K562 (cell line): ENCODE data around the gene FOXL2NB. TPM values are rescaled to one million over a fixed set of nuclear protein-coding genes. Genes with fewer than 3 reads are reported as not detected.

Experiments used
- ATAC-seq: fragments of 200-7000 bp; cut with Tn5 transposase; 3 replicates; pipeline ENCODE4 v1.9.1; 2020; ENCODE audit warnings: moderate library complexity
- BruUV-seq: library from RNA; stranded (reverse); fragments of 400-500 nt; replicated peaks from 2 replicates; lab custom pipeline; 2021; lab: Mats Ljungman, UMichigan
- CTCF ChIA-PET: fragments of 300-600 bp; formaldehyde crosslinking; extraction: SDS; loops from one replicate; lab custom pipeline; 2021; ENCODE audit warnings: low intra/inter-chr PET ratio; lab: Yijun Ruan, JAX
- POLR2A ChIA-PET: fragments of 300-600, 350-650 bp; sonication (Branson Sonifier 250); formaldehyde crosslinking; extraction: SDS; loops from one replicate; lab custom pipeline; 2021; ENCODE audit warnings: antibody characterized with exemption, inconsistent platforms; lab: Yijun Ruan, JAX
- DNase-seq, 4 experiments: peaks; one replicate each; pipeline versions ENCODE4 v3.0.0 to v3.0.0-alpha.2; 2011 to 2018; ENCODE audit warnings: low spot score in 3 of 4, mixed read lengths in 3 of 4; ENCODE audit errors: extremely low read depth in 1 of 4
- FAIRE-seq: peaks from 2 replicates; lab custom pipeline; 2011; peaks lifted over from hg19 to GRCh38; lab: Jason Lieb, UNC
- H2AFZ ChIP-seq: 2 replicates; pipeline ENCODE4 v1.6.0; 2011; ENCODE audit warnings: low read depth, low read length, control low read depth, inconsistent platforms
- H3K27ac ChIP-seq: fragments of 200-600 bp; 3 replicates; pipeline ENCODE4 v1.8.0; 2011; ENCODE audit warnings: low read depth, mild to moderate bottlenecking, control low read depth, inconsistent platforms, low read length, moderate library complexity, mixed read lengths; ENCODE audit errors: extremely low read depth
- H3K27me3 ChIP-seq, 2 experiments: fragments of 300-600 bp in 1 of 2; 2 replicates in 1 of 2; 3 replicates in 1 of 2; pipeline versions ENCODE4 v1.6.0 to v1.8.0; 2011; ENCODE audit warnings: inconsistent platforms in 2 of 2, low read length in 2 of 2, mild to moderate bottlenecking in 1 of 2, mixed read lengths in 1 of 2, moderate library complexity in 1 of 2; ENCODE audit not compliant: control insufficient read depth in 2 of 2, insufficient read depth in 2 of 2
- H3K36me3 ChIP-seq: fragments of 300-600 bp; 3 replicates; pipeline ENCODE4 v1.8.0; 2011; ENCODE audit warnings: mild to moderate bottlenecking, low read length, inconsistent platforms; ENCODE audit not compliant: control insufficient read depth, insufficient read depth
- H3K4me1 ChIP-seq, 2 experiments: fragments of 200-600 bp in 1 of 2; replicated peaks in 1 of 2; 2 replicates in 1 of 2; 3 replicates in 1 of 2; pipeline versions ENCODE4 v1.5.1 to v1.8.0; 2011; ENCODE audit warnings: inconsistent platforms in 2 of 2, low read length in 2 of 2, mild to moderate bottlenecking in 1 of 2, mixed read lengths in 1 of 2, moderate library complexity in 1 of 2; ENCODE audit not compliant: control insufficient read depth in 2 of 2, insufficient read depth in 2 of 2
- H3K4me2 ChIP-seq: 2 replicates; pipeline ENCODE4 v1.6.1; 2011; ENCODE audit warnings: low read length, control low read depth, inconsistent platforms, mixed read lengths; ENCODE audit not compliant: insufficient read depth
- H3K4me3 ChIP-seq: fragments of 200-600 bp; sonication (generic), shearing (Covaris generic); 2 replicates; pipeline ENCODE4 v1.5.1; 2016; ENCODE audit warnings: control low read depth, inconsistent platforms
- H3K79me2 ChIP-seq: fragments of 200-600 bp; 3 replicates; pipeline ENCODE4 v1.8.0; 2011; ENCODE audit warnings: low read length, inconsistent platforms; ENCODE audit not compliant: control insufficient read depth, insufficient read depth
- H3K9ac ChIP-seq, 2 experiments: 2 replicates each; pipeline versions ENCODE4 v1.6.0 to v1.6.1; 2011; ENCODE audit warnings: low read depth in 2 of 2, low read length in 2 of 2, control low read depth in 1 of 2, inconsistent platforms in 1 of 2, mild to moderate bottlenecking in 1 of 2, mixed read lengths in 1 of 2; ENCODE audit not compliant: insufficient read depth in 1 of 2
- H3K9me1 ChIP-seq: one replicate; pipeline ENCODE4 v1.6.0; 2011; ENCODE audit warnings: inconsistent platforms, mild to moderate bottlenecking, low read length, moderate library complexity; ENCODE audit not compliant: control insufficient read depth, insufficient read depth
- H3K9me3 ChIP-seq: replicated peaks from 2 replicates; pipeline ENCODE4 v1.5.1; 2011; ENCODE audit warnings: low read depth, low read length, inconsistent platforms; ENCODE audit not compliant: control insufficient read depth, insufficient read depth
- H4K20me1 ChIP-seq: replicated peaks from 2 replicates; pipeline ENCODE4 v1.6.1; 2011; ENCODE audit warnings: low read length, inconsistent platforms, mixed read lengths; ENCODE audit not compliant: control insufficient read depth, insufficient read depth
- WGBS: fragments of 100-300 bp; shearing (Covaris generic); methylation state at CpG from one replicate; pipeline ENCODE4 v1.1.6; 2016; ENCODE audit warnings: low coverage, mixed read lengths; ENCODE audit not compliant: insufficient coverage; ENCODE audit errors: missing lambda C conversion rate; 5-methylcytosine and 5-hydroxymethylcytosine counted together
- in situ Hi-C: fragments of 300-500 bp; cut with MboI; formaldehyde crosslinking; loops from 4 replicates; pipeline ENCODE4 v1.15.0; 2018; ENCODE audit warnings: inconsistent platforms, mixed read lengths
- intact Hi-C: fragments of 100-400 bp; cut with micrococcal nuclease; formaldehyde crosslinking; loops from 2 replicates; pipeline ENCODE4 v1.14.2; 2022
- polyA plus RNA-seq, 8 experiments: library from polyadenylated mRNA; depleted of rRNA in 4 of 8; stranded (reverse) in 5 of 8; unstranded in 3 of 8; fragments of >200 nt; fragmentation: Nextera tagmentation in 2 of 8; fragmentation: Illumina TruSeq in 1 of 8; extraction: Ambion mirVana in 2 of 8; extraction: Trizol in 1 of 8; gene quantifications; 2 replicates each; pipeline versions ENCODE4 v1.2.1 to v1.2.3, GENCODE V29; 2011 to 2014; ENCODE audit warnings: inconsistent platforms in 1 of 8, missing spikeins in 1 of 8
- total RNA-seq, 7 experiments: library from RNA; depleted of rRNA in 6 of 7; stranded (reverse); fragments of >200 nt in 6 of 7; fragmentation: Illumina TruSeq in 2 of 7; extraction: Trizol in 2 of 7; gene quantifications; 2 replicates each; pipeline versions ENCODE4 v1.2.1 to v1.2.3, GENCODE V29; 2011 to 2021; ENCODE audit warnings: low replicate concordance in 1 of 7
- TF ChIP-seq, protein P1 (sequence below): fragments of 450-650 bp; formaldehyde crosslinking; IDR thresholded peaks from 2 replicates; pipeline ENCODE4 v1.4.0; 2022; ENCODE audit warnings: missing genetic modification characterization
- TF ChIP-seq, protein P2 (sequence below), 2 experiments: IDR thresholded peaks; 2 replicates each; pipeline ENCODE4 v1.6.1; 2011; ENCODE audit warnings: borderline replicate concordance in 1 of 2, control low read depth in 1 of 2, low read depth in 1 of 2, low read length in 1 of 2, mild to moderate bottlenecking in 1 of 2, mixed read lengths in 1 of 2, moderate library complexity in 1 of 2; ENCODE audit not compliant: insufficient read depth in 1 of 2, insufficient read length in 1 of 2, poor library complexity in 1 of 2, severe bottlenecking in 1 of 2; ENCODE audit errors: extremely low read depth in 1 of 2

Gene FOXL2NB
- total and polyA plus RNA-seq, 9 of the 15 experiments (the other 6 are each of a cell fraction or from before 2014, with no cell fraction given), result 0.71 to 17.4 (median 9.0) TPM

DNA sequence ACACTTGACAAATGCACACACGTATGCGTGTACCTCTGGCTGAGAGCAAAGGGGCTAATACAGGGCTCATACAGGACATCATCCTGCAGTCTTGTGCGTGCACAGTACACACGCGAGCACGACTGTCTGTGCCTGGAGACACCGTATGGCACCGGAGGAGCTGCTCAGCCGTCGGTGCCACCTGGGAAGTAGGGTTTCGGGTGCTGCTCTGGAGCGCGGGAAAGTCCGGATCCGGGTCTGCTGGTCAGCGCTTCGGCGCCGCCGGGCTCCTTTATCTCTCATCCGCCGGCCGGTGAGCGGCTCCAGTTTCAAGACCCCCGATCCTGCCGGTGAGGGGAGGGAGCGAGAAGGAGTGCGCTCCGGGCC lies 9.3 kb upstream of the FOXL2NB start:
- in situ Hi-C loops, result loop anchor here (5.0 to 25.0 kb wide), 3 partner anchors 395 to 875 kb away; no protein-coding TSS in a partner anchor
- ATAC-seq (no peak), DNase-seq (no peak), FAIRE-seq (no peak)
- Histone ChIP-seq H3K4me3 (no peak overlapping the region), H3K4me2 (peak overlapping the region; percentile 1; the same call in 1 of the 2 replicates), H2AFZ (no peak overlapping the region), H3K9me1 (no peaks in the 10 kb centered on the region), H4K20me1 (no peaks in the 10 kb centered on the region; the same call in 1 of the 2 replicates), H3K9ac (no peak overlapping the region), H3K4me1 (peaks cover 15 to 49% of the 10 kb centered on the region in 2 experiments; a peak in 4 of 5 replicates), H3K79me2 (peaks cover 19% of the 10 kb centered on the region), H3K27me3 (no peaks in the 10 kb centered on the region), H3K27ac (no peak overlapping the region), H3K9me3 (no peaks in the 10 kb centered on the region), H3K36me3 (peaks cover 18% of the 10 kb centered on the region)
- TF ChIP-seq, protein P1, sequence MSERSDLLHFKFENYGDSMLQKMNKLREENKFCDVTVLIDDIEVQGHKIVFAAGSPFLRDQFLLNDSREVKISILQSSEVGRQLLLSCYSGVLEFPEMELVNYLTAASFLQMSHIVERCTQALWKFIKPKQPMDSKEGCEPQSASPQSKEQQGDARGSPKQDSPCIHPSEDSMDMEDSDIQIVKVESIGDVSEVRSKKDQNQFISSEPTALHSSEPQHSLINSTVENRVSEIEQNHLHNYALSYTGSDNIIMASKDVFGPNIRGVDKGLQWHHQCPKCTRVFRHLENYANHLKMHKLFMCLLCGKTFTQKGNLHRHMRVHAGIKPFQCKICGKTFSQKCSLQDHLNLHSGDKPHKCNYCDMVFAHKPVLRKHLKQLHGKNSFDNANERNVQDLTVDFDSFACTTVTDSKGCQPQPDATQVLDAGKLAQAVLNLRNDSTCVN (CRISPR knock-in tag), result no peak
- TF ChIP-seq, protein P2, sequence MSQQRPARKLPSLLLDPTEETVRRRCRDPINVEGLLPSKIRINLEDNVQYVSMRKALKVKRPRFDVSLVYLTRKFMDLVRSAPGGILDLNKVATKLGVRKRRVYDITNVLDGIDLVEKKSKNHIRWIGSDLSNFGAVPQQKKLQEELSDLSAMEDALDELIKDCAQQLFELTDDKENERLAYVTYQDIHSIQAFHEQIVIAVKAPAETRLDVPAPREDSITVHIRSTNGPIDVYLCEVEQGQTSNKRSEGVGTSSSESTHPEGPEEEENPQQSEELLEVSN (IDR thresholded peaks at IDR 0.05; ENCODE audit: borderline replicate concordance in 1 of 2, extremely low read depth in 1 of 2, insufficient read depth in 1 of 2, insufficient read length in 1 of 2, low read depth in 1 of 2, low read length in 1 of 2, poor library complexity in 1 of 2, severe bottlenecking in 1 of 2), result peak in 1 of 2 experiments; percentile 66
- ChIA-PET POLR2A (interaction anchor here (0.6 kb wide), 1 partner anchor 278 kb away, joined by 3 read pairs; no protein-coding TSS in a partner anchor), CTCF (no interaction called here)
- BruUV-seq, result no TSS peak
- intact Hi-C loops, result loop anchor here (5.0 kb wide), 1 partner anchor 390 kb away; no protein-coding TSS in a partner anchor
- WGBS, result 64% methylated on average over 28 of the region's 29 CpGs
